DOHH2 (cell line): ENCODE results near the gene SEPTIN11.

ENCODE experiments used
- H3F3A ChIP-seq: fragments of 200-600 bp; sonication (generic), shearing (Covaris generic); 2 replicates; pipeline ENCODE4 v1.6.0; 2016; ENCODE audit warnings: antibody characterized with exemption, mild to moderate bottlenecking; ENCODE audit not compliant: control insufficient read depth, insufficient read depth
- H3K27ac ChIP-seq: fragments of 200-600 bp; sonication (generic); 2 replicates; pipeline ENCODE4 v1.5.1; 2014; ENCODE audit warnings: low read depth, mild to moderate bottlenecking, low read length, moderate library complexity
- H3K27me3 ChIP-seq: fragments of 200-600 bp; sonication (generic); 2 replicates; pipeline ENCODE4 v1.6.1; 2014; ENCODE audit warnings: mild to moderate bottlenecking, low read length, mixed read lengths; ENCODE audit not compliant: control insufficient read depth
- H3K36me3 ChIP-seq: fragments of 200-600 bp; sonication (generic); 2 replicates; pipeline ENCODE4 v1.6.1; 2014; ENCODE audit warnings: mild to moderate bottlenecking, low read length, moderate library complexity, mixed read lengths; ENCODE audit not compliant: control insufficient read depth
- H3K4me1 ChIP-seq: fragments of 200-600 bp; sonication (generic); 2 replicates; pipeline ENCODE4 v1.6.1; 2014; ENCODE audit warnings: mild to moderate bottlenecking, low read length, mixed read lengths; ENCODE audit not compliant: control insufficient read depth
- H3K4me2 ChIP-seq: fragments of 200-600 bp; sonication (generic); 2 replicates; pipeline ENCODE4 v1.6.0; 2014; ENCODE audit warnings: mild to moderate bottlenecking, low read length, moderate library complexity
- H3K4me3 ChIP-seq: fragments of 200-600 bp; sonication (generic); 2 replicates; pipeline ENCODE4 v1.5.1; 2014; ENCODE audit warnings: mild to moderate bottlenecking, low read length, mixed read lengths
- H3K79me2 ChIP-seq: fragments of 200-600 bp; sonication (generic); 2 replicates; pipeline ENCODE4 v1.6.1; 2014; ENCODE audit warnings: mild to moderate bottlenecking, low read length, mixed read lengths; ENCODE audit not compliant: control insufficient read depth
- H3K9me2 ChIP-seq: fragments of 200-600 bp; sonication (generic); replicated peaks from 2 replicates; pipeline ENCODE4 v1.6.1; 2014; ENCODE audit warnings: mild to moderate bottlenecking, low read length, mixed read lengths; ENCODE audit not compliant: control insufficient read depth
- H3K9me3 ChIP-seq: fragments of 200-600 bp; sonication (generic); 2 replicates; pipeline ENCODE4 v1.6.1; 2014; ENCODE audit warnings: antibody characterized with exemption, low read length, mixed read lengths; ENCODE audit not compliant: control insufficient read depth, insufficient read depth
- H4K20me1 ChIP-seq: fragments of 200-600 bp; sonication (generic); 2 replicates; pipeline ENCODE4 v1.6.0; 2014; ENCODE audit warnings: low read depth, mild to moderate bottlenecking, antibody characterized with exemption, low read length, moderate library complexity; ENCODE audit not compliant: control insufficient read depth, insufficient read depth
- CTCF ChIP-seq: fragments of 200-600 bp; sonication (generic); IDR thresholded peaks from one replicate; pipeline ENCODE4 v1.5.1; 2014; ENCODE audit warnings: antibody characterized with exemption, mild to moderate bottlenecking, low read depth, low read length; ENCODE audit not compliant: poor library complexity, severe bottlenecking
- EZH2phosphoT487 ChIP-seq: fragments of 200-600 bp; sonication (generic); IDR thresholded peaks from 2 replicates; pipeline ENCODE4 v1.6.1; 2017; ENCODE audit warnings: borderline replicate concordance, mild to moderate bottlenecking, antibody characterized with exemption, low read length, moderate library complexity, mixed read lengths

The SEPTIN11 gene

GRCh38 chr4:76969941-76970529 is 20.5 kb downstream of the SEPTIN11 start:
- no peaks in the 10 kb centered on the region for H3K9me2 ChIP-seq
- peaks cover 40% of the 10 kb centered on the region for H3K79me2 ChIP-seq
- no peaks in the 10 kb centered on the region for H3F3A ChIP-seq
- no peak overlapping the region for H3K27ac ChIP-seq
- no peak for TF ChIP-seq CTCF
- no peak for TF ChIP-seq EZH2phosphoT487
- no peaks in the 10 kb centered on the region for H3K9me3 ChIP-seq
- no peaks in the 10 kb centered on the region for H3K36me3 ChIP-seq
- H3K27me3 ChIP-seq: no peaks in the 10 kb centered on the region
- peaks cover 5% of the 10 kb centered on the region; the same call in 1 of the 2 replicates for H4K20me1 ChIP-seq
- H3K4me1 ChIP-seq: peaks cover 7% of the 10 kb centered on the region
- no peak overlapping the region for H3K4me2 ChIP-seq
- H3K4me3 ChIP-seq: no peak overlapping the region

GRCh38 chr4:76972306-76972705 is 22.8 kb downstream of the SEPTIN11 start:
- no peak overlapping the region for H3K4me2 ChIP-seq
- no peaks in the 10 kb centered on the region for H3K9me2 ChIP-seq
- H3K36me3 ChIP-seq: peaks cover 4% of the 10 kb centered on the region; the same call in 1 of the 2 replicates
- no peaks in the 10 kb centered on the region for H3K9me3 ChIP-seq
- peaks cover 5% of the 10 kb centered on the region; the same call in 1 of the 2 replicates for H4K20me1 ChIP-seq
- H3K27ac ChIP-seq: no peak overlapping the region
- no peaks in the 10 kb centered on the region for H3K4me1 ChIP-seq
- H3K79me2 ChIP-seq: peaks cover 38% of the 10 kb centered on the region
- no peaks in the 10 kb centered on the region for H3F3A ChIP-seq
- no peak overlapping the region for H3K4me3 ChIP-seq
- TF ChIP-seq CTCF (no peak), EZH2phosphoT487 (no peak)
- H3K27me3 ChIP-seq: no peaks in the 10 kb centered on the region

GRCh38 chr4:76974150-76974549 is 24.6 kb downstream of the SEPTIN11 start:
- TF ChIP-seq EZH2phosphoT487 (no peak), CTCF (no peak)
- Histone ChIP-seq H3K27ac (no peak overlapping the region), H3K79me2 (peaks cover 37% of the 10 kb centered on the region), H3K27me3 (no peaks in the 10 kb centered on the region), H3K4me2 (no peak overlapping the region), H3K36me3 (peaks cover 4% of the 10 kb centered on the region; the same call in 1 of the 2 replicates), H4K20me1 (peaks cover 5% of the 10 kb centered on the region; the same call in 1 of the 2 replicates), H3K9me3 (no peaks in the 10 kb centered on the region), H3K9me2 (no peaks in the 10 kb centered on the region), H3K4me1 (no peaks in the 10 kb centered on the region), H3K4me3 (no peak overlapping the region), H3F3A (no peaks in the 10 kb centered on the region)
